Lung (tissue), 12 donors: Measurements from ENCODE around the gene SRC. TPM values are rescaled to one million over a fixed set of nuclear protein-coding genes. Genes with fewer than 3 reads are reported as not detected.
A peak's percentile ranks its signal among the peaks of the same experiment; 100 is the strongest.

Experiments used
- ATAC-seq: fragments of 200-7000 bp; cut with Tn5 transposase; one replicate; pipeline ENCODE4 v1.9.1; 2020; ENCODE audit warnings: moderate number of reproducible peaks; ENCODE audit not compliant: insufficient read depth, low FRiP score
- DNase-seq, 3 donors: peaks; one replicate each; pipeline ENCODE4 v3.0.0-alpha.2; 2013 to 2017
- H3K27ac ChIP-seq, 2 donors: one replicate each; pipeline ENCODE4 v1.5.1; 2013; ENCODE audit warnings: mild to moderate bottlenecking in 2 of 2, moderate library complexity in 2 of 2, control low read depth in 1 of 2, inconsistent platforms in 1 of 2, low read depth in 1 of 2, low read length in 1 of 2
- H3K27me3 ChIP-seq, 3 donors: one replicate each; pipeline ENCODE4 v1.5.1; 2013; ENCODE audit warnings: low read length in 2 of 3; ENCODE audit not compliant: control insufficient read depth in 3 of 3, insufficient read depth in 3 of 3
- H3K36me3 ChIP-seq, 4 donors: one replicate each; pipeline ENCODE4 v1.5.1; 2013; ENCODE audit warnings: low read length in 4 of 4, mild to moderate bottlenecking in 1 of 4, moderate library complexity in 1 of 4; ENCODE audit not compliant: control insufficient read depth in 4 of 4, insufficient read depth in 4 of 4
- H3K4me1 ChIP-seq, 5 donors: one replicate each; pipeline ENCODE4 v1.5.1; 2013; ENCODE audit warnings: low read length in 5 of 5, mild to moderate bottlenecking in 2 of 5, moderate library complexity in 1 of 5; ENCODE audit not compliant: control insufficient read depth in 5 of 5, insufficient read depth in 5 of 5
- H3K4me3 ChIP-seq: one replicate; pipeline ENCODE4 v1.5.1; 2013; ENCODE audit warnings: mild to moderate bottlenecking, control low read depth, moderate library complexity
- H3K9ac ChIP-seq, 2 donors: one replicate each; pipeline ENCODE4 v1.5.1; 2013; ENCODE audit warnings: low read length in 2 of 2, control low read depth in 1 of 2; ENCODE audit not compliant: insufficient read depth in 1 of 2
- H3K9me3 ChIP-seq, 4 donors: one replicate each; pipeline ENCODE4 v1.5.1; 2013; ENCODE audit warnings: low read length in 3 of 4, mild to moderate bottlenecking in 1 of 4, moderate library complexity in 1 of 4; ENCODE audit not compliant: control insufficient read depth in 4 of 4, insufficient read depth in 3 of 4
- CTCF ChIP-seq: IDR thresholded peaks from 2 replicates; pipeline ENCODE4 v1.5.1; 2012; ENCODE audit warnings: mild to moderate bottlenecking; ENCODE audit errors: control extremely low read depth, extremely low read depth
- WGBS, 2 donors: extraction: QIAGEN DNeasy Blood & Tissue Kit; methylation state at CpG; one replicate each; pipeline ENCODE4 v1.1.7; 2013; 5-methylcytosine and 5-hydroxymethylcytosine counted together
- polyA plus RNA-seq, 2 donors: library from polyadenylated mRNA; stranded (reverse); fragments of 200-250 nt; gene quantifications; one replicate each; pipeline ENCODE4 v1.2.1, GENCODE V29; 2013
- total RNA-seq, 2 donors: library from RNA; depleted of rRNA in 1 of 2; stranded (reverse); fragments of >200 nt in 1 of 2; gene quantifications; one replicate each; pipeline ENCODE4 v1.2.1, GENCODE V29; 2014 to 2021
- donor health status: control.
- donor health status: control.
- donor health status: Bipolar disorder and iron deficiency.
- donor health status: healthy.
- donor health status: DM: yes; HTN: yes; CAD: no.

Gene SRC
- total and polyA plus RNA-seq, 4 donors = 35.6 to 69.5 (median 50.1) TPM

GRCh38 chr20:37305839-37306238 is 40.1 kb upstream of the SRC start:
- peaks cover 0 to 15% (median 12%) of the 10 kb centered on the region in 5 donors for H3K4me1 ChIP-seq
- peak overlapping the region in 1 of 2 donors; percentile 1 for H3K9ac ChIP-seq
- H3K9me3 ChIP-seq = no peaks in the 10 kb centered on the region
- H3K27me3 ChIP-seq = no peaks in the 10 kb centered on the region
- WGBS, 2 donors = 80 to 84% methylated on average over 3 of the region's 3 CpGs
- no peak overlapping the region for H3K4me3 ChIP-seq
- DNase-seq (no peak), ATAC-seq (no peak)
- H3K27ac ChIP-seq = no peak overlapping the region
- TF ChIP-seq CTCF = no peak
- H3K36me3 ChIP-seq = peaks cover 10 to 38% (median 27%) of the 10 kb centered on the region in 4 donors

GRCh38 chr20:37308086-37309050 is 37.6 kb upstream of the SRC start:
- Histone ChIP-seq H3K4me3 (no peak overlapping the region), H3K4me1 (peaks cover 0 to 29% (median 14%) of the 10 kb centered on the region in 5 donors), H3K27me3 (no peaks in the 10 kb centered on the region), H3K36me3 (peaks cover 0 to 30% (median 12%) of the 10 kb centered on the region in 4 donors), H3K27ac (no peak overlapping the region), H3K9me3 (no peaks in the 10 kb centered on the region), H3K9ac (no peak overlapping the region)
- TF ChIP-seq CTCF = no peak
- WGBS, 2 donors = 77 to 82% methylated on average over 8 of the region's 8 CpGs
- DNase-seq = no peak
- no peak for ATAC-seq

- peaks cover 3 to 38% (median 23%) of the 10 kb centered on the region in 5 donors for H3K4me1 ChIP-seq
Measured at GRCh38 chr20:37309290-37309689, 36.6 kb upstream of the SRC start.

More at GRCh38 chr20:37309290-37309689, 36.6 kb upstream of the SRC start:
- Histone ChIP-seq H3K9ac (no peak overlapping the region), H3K27ac (no peak overlapping the region), H3K9me3 (no peaks in the 10 kb centered on the region), H3K36me3 (peaks cover 0 to 28% (median 9%) of the 10 kb centered on the region in 4 donors), H3K4me3 (no peak overlapping the region), H3K27me3 (no peaks in the 10 kb centered on the region)
- TF ChIP-seq CTCF = no peak
- no peak for DNase-seq
- WGBS, 2 donors = 95 to 97% methylated on average over 6 of the region's 6 CpGs
- ATAC-seq = no peak
